ENCODE data around the gene OR6Q1.

- TF ChIP-seq, protein P1, sequence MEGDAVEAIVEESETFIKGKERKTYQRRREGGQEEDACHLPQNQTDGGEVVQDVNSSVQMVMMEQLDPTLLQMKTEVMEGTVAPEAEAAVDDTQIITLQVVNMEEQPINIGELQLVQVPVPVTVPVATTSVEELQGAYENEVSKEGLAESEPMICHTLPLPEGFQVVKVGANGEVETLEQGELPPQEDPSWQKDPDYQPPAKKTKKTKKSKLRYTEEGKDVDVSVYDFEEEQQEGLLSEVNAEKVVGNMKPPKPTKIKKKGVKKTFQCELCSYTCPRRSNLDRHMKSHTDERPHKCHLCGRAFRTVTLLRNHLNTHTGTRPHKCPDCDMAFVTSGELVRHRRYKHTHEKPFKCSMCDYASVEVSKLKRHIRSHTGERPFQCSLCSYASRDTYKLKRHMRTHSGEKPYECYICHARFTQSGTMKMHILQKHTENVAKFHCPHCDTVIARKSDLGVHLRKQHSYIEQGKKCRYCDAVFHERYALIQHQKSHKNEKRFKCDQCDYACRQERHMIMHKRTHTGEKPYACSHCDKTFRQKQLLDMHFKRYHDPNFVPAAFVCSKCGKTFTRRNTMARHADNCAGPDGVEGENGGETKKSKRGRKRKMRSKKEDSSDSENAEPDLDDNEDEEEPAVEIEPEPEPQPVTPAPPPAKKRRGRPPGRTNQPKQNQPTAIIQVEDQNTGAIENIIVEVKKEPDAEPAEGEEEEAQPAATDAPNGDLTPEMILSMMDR (IDR thresholded peaks at IDR 0.05), result no peak
- TF ChIP-seq POLR2A (IDR thresholded peaks at IDR 0.05), result no peak
Observed at GRCh38 chr11:58061813-58062212, 31.1 kb downstream of the OR6Q1 start.
